ENCODE measurements around the gene RAB11B.
"Not testable (repeated sequence)": the region's sequence is repeated elsewhere in the genome, so short reads cannot be mapped to it uniquely, and the experiment has no call there.

RAB11B gene

GRCh38 chr19:8370176-8371010 is 19.8 kb upstream of the RAB11B start:
- no peak for DNase-seq (ENCODE audit: low spot score)

DNA sequence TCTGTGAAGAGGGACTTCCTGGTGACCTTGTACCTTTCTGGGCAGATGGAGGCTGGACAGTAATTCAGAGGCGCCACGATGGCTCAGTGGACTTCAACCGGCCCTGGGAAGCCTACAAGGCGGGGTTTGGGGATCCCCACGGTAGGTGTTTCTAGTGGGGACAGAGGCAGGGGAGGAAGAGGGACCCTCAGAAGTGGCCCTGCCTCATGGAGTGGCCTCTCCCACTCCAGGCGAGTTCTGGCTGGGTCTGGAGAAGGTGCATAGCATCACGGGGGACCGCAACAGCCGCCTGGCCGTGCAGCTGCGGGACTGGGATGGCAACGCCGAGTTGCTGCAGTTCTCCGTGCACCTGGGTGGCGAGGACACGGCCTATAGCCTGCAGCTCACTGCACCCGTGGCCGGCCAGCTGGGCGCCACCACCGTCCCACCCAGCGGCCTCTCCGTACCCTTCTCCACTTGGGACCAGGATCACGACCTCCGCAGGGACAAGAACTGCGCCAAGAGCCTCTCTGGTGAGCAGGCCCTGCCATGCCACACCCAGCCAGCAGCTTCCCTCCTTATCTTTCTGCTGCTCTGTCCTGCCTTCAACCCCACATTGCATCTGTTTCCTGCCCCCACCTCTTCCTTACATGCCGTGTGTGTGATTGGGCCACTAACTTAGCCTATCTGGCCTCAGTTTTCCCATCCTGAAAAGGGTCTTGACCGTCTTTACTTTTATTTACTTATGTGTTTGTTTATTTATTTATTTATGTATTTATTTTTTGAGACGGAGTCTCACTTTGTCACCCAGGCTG is 19.0 kb upstream of the RAB11B start:
- peak; percentile 24 for DNase-seq (ENCODE audit: low spot score)

GRCh38 chr19:8373867-8374813 is 16.0 kb upstream of the RAB11B start:
- no peak for DNase-seq (ENCODE audit: low spot score)

DNA sequence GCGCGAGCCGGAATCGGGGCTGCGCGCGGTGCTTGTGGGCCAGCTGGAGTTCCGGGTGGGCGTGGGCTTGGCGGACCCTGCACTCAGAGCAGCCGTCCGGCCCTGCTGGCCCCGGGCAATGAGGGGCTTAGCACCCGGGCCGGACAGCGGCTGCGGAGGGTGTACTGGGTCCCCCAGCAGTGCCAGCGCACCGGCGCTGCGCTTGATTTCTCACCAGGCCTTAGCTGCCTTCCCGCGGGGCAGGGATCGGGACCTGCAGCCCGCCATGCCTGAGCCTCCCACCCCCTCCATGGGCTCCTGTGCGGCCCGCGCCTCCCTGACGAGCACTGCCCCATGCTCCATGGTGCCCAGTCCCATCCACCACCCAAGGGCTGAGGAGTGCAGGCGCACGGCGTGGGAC is 14.4 kb upstream of the RAB11B start:
- DNase-seq (ENCODE audit: low spot score): not testable (repeated sequence)

DNA sequence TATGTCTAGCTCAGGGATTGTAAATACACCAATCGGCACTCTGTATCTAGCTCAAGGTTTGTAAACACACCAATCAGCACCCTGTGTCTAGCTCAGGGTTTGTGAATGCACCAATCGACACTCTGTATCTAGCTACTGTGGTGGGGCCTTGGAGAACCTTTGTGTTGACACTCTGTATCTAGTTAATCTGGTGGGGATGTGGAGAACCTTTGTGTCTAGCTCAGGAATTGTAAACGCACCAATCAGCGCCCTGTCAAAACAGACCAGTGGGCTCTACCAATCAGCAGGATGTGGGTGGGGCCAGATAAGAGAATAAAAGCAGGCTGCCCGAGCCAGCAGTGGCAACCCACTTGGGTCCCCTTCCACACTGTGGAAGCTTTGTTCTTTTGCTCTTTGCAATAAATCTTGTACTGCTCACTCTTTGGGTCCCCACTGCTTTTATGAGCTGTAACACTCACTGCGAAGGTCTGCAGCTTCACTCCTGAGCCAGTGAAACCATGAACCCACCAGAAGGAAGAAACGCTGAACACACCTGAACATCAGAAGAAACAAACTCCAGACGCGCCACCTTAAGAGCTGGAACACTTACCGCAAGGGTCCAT is 13.7 kb upstream of the RAB11B start:
- DNase-seq (ENCODE audit: low spot score): not testable (repeated sequence)

DNA sequence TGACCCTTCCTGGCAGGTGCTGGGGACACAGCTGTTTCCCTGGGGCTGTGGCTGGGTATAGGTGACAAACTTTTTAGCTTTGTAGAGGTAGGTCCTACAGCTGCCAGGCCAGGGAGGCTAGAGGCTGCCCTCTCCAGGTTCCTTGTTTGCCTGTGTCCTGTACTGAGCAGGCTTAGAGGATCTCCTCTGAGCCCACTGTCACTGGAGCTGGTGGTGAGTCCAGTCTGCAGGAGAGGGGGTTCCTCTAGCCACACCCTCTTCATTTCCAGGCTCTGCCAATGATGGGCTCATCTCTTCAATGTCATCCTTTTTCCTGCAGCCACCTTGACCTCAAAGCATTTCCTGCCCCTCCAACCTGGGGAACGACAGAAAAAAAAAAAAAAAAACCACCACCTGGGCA is 12.6 kb upstream of the RAB11B start:
- DNase-seq (ENCODE audit: low spot score): no peak

DNA sequence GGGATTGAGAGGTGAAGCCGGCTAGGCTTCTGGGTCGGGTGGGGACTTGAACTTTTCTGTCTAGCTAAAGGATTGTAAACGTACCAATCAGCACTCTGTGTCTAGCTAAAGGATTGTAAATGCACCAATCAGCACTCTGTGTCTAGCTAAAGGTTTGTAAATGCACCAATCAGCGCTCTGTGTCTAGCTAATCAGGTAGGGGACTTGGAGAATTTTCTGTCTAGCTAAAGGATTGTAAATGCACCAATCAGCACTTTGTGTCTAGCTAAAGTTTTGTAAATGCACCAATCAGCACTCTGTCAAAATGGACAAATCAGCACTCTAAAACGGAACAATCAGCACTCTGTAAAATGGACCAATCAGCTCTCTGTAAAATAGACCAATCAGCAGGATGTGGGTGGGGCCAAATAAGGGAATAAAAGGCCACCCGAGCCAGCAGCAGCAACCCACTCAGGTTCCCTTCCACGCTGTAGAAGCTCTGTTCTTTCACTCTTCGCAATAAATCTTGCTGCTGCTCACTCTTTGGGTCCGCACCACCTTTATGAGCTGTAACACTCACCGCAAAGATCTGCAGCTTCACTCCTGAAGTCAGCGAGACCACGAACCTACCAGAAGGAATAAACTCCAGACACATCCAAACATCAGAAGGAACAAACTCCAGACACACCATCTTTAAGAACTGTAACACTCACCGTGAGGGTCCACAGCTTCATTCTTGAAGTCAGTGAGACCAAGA is 10.8 kb upstream of the RAB11B start:
- DNase-seq (ENCODE audit: low spot score): not testable (repeated sequence)

- DNase-seq (ENCODE audit: low spot score): not testable (repeated sequence)
These were observed 5.6 kb upstream of the RAB11B start for GRCh38 chr19:8384569-8384968.

- DNase-seq (ENCODE audit: low spot score): not testable (repeated sequence)
These were observed 5.1 kb upstream of the RAB11B start for GRCh38 chr19:8385103-8385502.

DNA sequence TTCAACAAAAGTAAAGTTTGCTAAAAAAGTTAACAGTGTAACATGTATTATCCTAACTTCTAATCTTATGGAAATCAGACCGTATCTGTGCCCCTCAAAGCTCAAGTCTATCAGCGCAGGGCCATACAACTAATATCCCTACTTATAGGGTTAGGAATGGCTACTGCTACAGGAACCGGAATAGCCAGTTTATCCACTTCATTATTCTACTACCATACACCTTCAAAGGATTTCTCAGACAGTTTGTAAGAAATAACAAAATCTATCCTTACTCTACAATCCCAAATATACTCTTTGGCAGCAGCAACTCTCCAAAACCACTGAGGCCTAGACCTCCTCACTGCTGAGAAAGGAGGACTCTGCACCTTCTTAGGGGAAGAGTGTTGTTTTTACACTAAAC is 4.6 kb upstream of the RAB11B start:
- DNase-seq (ENCODE audit: low spot score): not testable (repeated sequence)

- not testable (repeated sequence) for DNase-seq (ENCODE audit: low spot score)
These were observed 3.7 kb upstream of the RAB11B start for GRCh38 chr19:8386419-8386818.

GRCh38 chr19:8386990-8387389 is 3.2 kb upstream of the RAB11B start:
- DNase-seq (ENCODE audit: low spot score): no peak

- DNase-seq (ENCODE audit: low spot score): no peak
These were observed 2.2 kb upstream of the RAB11B start for GRCh38 chr19:8387688-8388611.

DNA sequence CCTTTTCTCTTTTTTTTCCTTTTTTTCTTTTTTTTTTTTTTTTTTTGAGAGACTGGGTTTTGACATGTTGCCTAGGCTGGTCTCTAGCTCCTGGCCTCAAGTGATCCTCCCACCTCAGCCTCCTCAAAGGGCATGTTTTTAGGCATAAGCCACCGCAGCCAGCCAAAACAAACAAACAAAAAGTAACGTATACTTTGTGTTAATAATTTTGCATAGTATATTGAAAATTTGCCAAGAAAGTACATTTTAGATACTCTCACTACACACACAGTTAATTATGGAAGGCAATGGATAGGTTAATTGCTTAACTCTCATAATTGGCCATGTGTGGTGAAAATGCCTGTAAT is 1.6 kb upstream of the RAB11B start:
- DNase-seq (ENCODE audit: low spot score): no peak

GRCh38 chr19:8390617-8390981 is 439 bp downstream of the RAB11B start:
- peak; percentile 96 for DNase-seq (ENCODE audit: low spot score)

- no peak for DNase-seq (ENCODE audit: low spot score)
These were observed 1.2 kb downstream of the RAB11B start for GRCh38 chr19:8391198-8392016.

DNA sequence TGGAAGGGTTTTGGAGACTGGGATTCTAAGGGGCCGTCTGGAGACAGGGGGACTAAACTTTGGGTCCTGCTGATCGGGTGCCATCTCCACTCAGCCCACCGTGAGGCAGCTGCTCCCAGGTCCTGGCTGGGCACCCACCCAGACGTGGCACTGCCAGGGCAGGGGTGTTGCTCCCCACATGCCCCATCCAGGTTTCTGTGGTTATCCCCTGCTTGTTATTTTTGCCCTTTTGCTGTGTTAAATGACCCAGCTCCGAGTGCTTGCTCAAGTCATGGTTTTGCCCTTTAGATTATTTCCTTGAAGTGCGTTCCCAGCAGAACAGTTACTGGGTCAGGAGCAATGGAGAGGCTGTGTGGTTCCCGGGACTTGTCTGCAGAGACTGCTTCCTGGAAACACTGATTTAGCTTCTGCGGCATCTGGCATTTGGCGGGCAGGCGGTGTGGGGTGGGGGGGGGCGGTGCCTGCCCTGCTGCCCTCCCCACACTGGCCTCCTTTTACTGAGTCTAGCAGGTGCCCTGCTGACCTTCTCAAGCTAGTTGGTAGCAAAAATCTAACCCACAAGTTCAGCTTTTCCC is 1.9 kb downstream of the RAB11B start:
- no peak for DNase-seq (ENCODE audit: low spot score)

DNA sequence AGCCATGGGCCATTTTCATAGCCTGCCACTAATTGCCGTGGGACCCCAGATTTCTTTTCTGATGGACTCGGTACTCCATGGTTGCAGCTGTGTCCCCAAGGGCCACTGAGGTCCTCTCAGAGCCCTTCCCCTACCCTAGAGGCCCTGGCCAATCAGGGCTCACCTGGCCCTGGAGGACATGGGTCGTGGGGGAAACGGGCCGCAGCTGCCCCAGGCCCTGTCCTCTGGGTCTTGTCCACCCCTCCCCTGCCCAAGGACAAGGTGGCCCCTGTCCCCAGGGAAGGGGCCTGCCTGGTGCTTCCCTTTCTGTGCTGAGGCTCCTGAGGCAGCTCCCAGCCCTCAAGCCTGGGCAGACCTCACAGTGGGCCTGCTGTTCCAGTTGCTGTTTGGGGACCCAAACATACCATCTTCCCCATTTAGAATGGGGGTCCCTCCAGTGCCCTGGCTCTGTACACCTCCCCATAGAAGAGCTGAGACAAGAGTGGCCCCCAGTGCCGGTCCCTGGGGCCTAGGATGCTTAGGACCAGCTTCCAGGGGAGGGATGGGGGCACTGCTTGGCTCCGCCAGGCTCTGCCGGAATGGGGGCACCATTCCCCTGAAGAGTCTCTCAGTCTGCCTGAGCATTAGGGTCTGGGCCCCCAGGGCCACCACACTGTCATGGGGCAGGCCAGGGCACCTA is 3.2 kb downstream of the RAB11B start:
- no peak for DNase-seq (ENCODE audit: low spot score)
